Esophagus muscularis mucosa (tissue), 4 donors: ENCODE data around the gene UVRAG.

Source experiments
- CTCF ChIP-seq, 3 experiments: fragments of 200-600 bp in 2 of 3; fragments of 450-650 bp in 1 of 3; sonication (generic) in 2 of 3; IDR thresholded peaks; one replicate each; pipeline ENCODE4 v1.5.1; 2017 to 2019; ENCODE audit warnings: antibody characterized with exemption in 3 of 3, mild to moderate bottlenecking in 2 of 3, moderate library complexity in 1 of 3
- EP300 ChIP-seq: sonication (generic); formaldehyde crosslinking; IDR thresholded peaks from one replicate; pipeline ENCODE4 v1.6.1; 2017; ENCODE audit warnings: antibody characterized with exemption
- POLR2A ChIP-seq: fragments of 450-650 bp; IDR thresholded peaks from one replicate; pipeline ENCODE4 v1.6.1; 2017; ENCODE audit warnings: antibody characterized with exemption, moderate library complexity, mild to moderate bottlenecking, low read depth

GRCh38 chr11:76026281-76026680, 211.3 kb downstream of the UVRAG start:
- TF ChIP-seq CTCF (IDR thresholded peaks at IDR 0.05) (no peak), EP300 (no peak), POLR2A (no peak)
